HG03064 (cell line): ENCODE results near the gene CD69.

ENCODE experiments used
- ATAC-seq: cut with Tn5 transposase; IDR thresholded peaks from one replicate; pipeline ENCODE4 v1.9.1; 2021; ENCODE audit warnings: low read depth; ENCODE audit not compliant: unreplicated experiment

CD69 gene

DNA sequence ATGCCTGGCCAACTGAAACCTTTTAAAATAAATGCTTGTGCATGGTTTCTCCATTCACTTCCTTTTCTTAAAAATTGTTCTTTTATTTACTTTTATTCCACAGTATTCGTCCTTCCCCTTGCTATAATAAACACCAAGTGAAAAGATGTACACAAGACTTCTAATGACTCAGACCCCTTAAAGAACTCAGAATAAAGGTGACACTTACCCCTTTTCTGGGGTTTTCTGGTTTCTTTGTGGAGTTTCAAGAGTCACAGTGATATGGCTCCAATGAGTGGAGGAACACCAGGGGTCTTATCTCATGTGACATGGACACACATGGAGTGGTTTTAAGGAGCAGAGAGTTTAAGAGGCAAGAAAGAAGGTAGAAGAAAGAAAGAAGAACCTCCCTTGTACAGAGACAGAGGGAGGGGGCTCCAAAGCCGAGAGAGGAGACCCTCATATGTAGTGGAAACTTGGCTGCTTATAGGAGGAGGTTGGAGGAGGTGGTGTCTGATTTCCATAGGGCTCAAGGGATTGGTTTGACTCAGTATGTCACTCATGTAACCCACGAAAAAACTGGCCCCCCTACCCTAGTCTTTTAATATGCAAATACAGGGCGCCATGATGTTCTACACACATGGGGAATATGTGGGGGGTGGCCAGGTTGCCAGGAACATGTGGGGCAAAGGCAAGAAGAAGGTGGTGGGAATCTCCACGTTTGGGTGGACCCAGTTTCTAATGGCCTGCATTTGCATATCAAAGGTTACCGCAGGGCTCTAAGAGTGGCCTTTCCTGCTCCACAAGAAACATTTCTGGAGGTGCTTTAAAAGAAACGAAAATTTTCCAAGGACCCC, 22.1 kb upstream of the CD69 start:
- no peak for ATAC-seq

DNA sequence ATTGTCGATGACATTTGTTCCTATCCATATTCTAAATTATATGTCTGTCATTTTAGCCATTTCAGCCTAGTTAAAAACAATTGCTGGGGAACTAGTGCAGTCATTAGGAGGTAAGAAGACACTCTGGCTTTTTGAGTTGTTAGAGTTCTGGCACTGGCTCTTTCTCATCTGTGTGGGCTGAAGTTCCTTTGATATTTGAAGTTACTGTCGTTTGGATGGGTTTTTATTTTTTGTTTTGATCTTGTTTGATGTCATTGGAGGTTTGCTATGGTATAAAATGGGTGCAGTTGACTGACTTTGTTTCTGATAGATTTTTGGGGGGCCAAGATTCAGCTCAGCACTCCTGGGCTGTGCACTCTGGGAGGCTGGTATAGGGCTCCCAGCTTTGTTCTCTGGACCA, 20.7 kb upstream of the CD69 start:
- ATAC-seq, result no peak

DNA sequence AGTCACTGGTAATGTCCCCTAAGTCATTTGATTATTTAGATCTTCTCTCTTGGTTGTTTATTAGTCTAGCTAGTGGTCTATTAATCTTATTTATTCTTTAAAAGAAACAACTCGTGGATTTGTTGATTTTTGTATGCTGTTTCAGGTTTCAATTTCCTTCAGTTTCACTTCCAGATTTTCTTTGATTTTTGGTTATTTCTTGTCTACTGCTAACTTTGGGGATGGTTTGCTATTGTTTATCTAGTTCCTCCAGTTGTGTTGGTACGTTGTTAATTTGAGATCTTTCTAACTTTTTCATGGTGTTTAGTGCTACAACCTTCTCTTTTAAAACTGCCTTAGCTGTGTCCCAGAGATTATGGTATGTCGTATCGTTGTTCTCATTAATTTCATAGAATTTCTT, 18.5 kb upstream of the CD69 start:
- ATAC-seq, result no peak

DNA sequence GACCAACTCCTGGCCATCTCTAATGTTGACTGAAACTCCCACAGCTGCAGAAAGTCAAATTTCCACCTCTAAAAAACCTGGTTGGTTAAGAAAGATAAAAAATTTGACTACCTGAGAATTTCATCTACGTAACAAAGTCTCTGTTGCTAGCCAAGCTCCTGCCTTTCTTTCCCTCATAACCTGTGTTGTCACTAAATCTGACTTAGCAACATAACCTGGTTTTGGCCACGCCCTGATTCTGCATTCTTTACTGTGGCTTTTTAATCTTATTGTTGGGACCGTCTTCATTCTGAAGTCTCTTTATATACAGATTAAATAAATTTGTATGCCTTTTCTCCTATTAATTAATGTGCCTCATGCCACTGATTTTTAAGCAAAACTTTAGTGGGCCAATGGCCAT, 16.1 kb upstream of the CD69 start:
- no peak for ATAC-seq

DNA sequence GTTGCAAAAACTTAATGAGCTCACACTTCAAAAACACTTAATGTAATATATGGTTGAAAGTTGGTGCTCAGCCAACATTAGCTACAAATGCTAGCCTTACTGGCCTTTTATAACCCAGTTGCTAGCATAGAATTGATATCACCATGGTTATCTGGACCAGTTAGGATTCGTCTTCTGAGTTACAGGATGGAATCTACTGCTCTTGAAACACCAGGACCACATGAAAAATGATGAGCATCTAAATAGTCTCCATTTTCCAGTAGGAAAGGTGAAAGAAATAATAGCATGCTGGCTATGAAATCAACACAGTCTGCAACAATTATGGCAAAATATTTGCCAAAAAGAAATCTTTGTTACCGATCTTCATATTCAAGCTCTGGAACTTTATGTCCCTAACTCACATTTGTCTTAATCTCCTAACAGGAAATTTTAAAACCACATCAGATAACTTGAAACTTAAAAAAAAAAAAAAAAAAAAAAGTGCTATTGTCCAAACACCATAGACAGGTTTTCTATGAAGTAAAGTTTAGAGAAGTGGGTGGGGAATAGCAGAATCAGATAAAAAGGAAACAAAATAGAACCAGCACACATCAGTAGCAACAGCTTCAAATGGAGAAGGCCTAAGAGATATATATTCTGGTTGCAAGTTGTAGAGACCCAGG, 12.6 kb upstream of the CD69 start:
- ATAC-seq, result no peak

DNA sequence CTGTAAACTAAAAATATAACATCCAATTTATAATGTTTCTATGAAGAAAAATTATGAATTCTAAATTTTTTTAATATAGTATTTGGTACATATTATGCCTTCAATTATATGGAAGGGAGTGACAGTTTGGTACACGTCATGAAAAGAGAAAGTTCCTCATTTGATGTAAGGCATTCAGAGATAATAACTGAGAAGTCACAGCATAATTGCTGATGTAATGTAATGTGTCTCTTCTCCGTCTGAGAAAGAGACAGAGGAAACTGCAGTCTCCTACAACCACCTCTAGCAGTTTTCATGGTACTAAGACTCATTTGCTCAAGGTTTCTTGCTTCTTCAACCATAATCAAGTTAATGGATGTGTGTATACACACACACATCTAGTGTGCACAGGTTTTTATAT, 2.3 kb upstream of the CD69 start:
- no peak for ATAC-seq

- ATAC-seq, result no peak
These were observed 1.7 kb upstream of the CD69 start for GRCh38 chr12:9762369-9762768.

- ATAC-seq, result no peak
These were observed 699 bp upstream of the CD69 start for GRCh38 chr12:9761419-9761781.

GRCh38 chr12:9760120-9760519, 581 bp downstream of the CD69 start:
- ATAC-seq, result no peak

- no peak for ATAC-seq
These were observed 1.0 kb downstream of the CD69 start for GRCh38 chr12:9759694-9760093.

DNA sequence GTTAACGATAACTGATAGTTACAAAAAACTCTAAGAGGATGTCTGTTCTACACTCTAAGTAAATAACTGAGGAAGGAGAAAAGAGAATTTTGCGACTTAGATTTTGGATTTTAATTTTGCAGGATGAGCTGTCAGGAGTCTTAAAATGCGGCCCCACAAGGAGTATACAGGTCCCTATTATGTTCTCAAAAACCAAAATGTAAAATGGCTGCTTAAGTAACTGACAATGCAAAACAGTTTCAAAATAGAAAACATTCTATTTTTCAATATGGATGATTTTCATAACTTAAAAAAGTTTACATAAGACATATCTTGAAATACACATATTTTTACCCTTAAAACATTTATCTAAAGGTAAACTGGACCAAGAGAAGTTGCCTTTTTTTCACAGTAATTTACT, 2.6 kb downstream of the CD69 start:
- no peak for ATAC-seq

DNA sequence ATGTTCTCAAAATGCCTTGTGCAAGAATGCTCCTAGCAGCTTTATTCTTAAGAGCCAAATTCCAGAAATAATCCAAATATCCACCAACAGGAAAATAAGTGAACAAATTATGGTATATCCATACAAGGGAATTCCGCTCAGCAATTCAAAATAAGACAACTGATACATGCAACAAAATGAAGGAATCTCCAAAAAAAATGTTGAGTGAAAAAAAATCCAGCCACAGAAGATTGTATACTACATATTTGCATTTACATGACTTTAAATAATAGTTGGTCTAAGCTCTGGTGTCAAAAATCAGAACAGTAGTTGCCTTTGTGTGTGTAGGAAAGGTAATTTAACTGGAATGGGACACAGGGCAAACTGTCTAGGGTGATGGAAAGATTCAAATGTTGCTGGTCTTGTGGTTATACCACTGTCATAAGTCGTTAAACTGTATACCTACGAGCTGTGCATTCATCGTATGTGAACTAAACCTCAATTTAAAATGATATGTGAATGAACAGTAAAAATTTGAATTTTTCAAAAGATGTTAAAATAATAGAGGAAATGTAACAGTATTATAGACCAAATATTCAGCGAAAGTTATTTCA, 3.2 kb downstream of the CD69 start:
- ATAC-seq, result no peak

GRCh38 chr12:9756706-9757105, 4.0 kb downstream of the CD69 start:
- no peak for ATAC-seq

GRCh38 chr12:9756170-9756569, 4.5 kb downstream of the CD69 start:
- ATAC-seq, result no peak

GRCh38 chr12:9755567-9755966, 5.1 kb downstream of the CD69 start:
- ATAC-seq, result no peak

- ATAC-seq, result no peak
These were observed 5.7 kb downstream of the CD69 start for GRCh38 chr12:9755035-9755434.

DNA sequence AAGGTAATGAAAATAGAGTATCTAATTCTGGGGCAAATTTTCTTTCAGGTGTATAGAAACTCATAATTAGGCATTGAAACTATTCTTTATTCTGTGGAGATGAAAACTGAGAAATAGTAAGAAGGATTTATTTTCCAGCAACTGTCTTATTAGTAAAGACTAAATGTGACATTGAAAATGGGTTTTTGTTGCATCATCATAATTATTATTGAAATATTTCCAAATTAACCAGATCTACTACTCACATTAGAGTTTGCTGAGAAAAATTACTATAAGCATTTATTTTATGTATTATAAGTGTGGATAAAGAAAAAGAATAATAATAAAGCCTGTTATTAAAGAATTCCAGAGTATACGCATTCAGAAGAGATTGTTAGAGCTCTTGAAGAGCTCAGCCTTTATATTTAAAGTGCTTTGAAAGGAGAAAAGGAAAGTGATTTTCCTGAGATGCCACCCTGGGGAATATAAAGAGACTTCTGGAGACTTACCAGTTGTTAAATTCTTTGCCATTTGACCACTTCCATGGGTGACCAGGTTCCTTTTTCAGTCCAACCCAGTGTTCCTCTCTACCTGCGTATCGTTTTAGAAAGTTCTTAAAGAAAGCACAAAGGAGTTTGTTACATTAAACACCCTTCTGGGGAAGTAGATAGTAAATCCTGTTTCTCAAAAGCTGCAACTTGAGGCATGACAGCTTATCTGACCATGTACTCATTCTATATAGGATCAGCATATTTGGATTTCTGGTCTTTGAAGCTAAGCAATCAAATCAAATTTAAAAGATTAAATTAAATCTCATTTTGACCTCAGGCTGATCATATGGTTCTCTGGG, 6.4 kb downstream of the CD69 start:
- no peak for ATAC-seq

DNA sequence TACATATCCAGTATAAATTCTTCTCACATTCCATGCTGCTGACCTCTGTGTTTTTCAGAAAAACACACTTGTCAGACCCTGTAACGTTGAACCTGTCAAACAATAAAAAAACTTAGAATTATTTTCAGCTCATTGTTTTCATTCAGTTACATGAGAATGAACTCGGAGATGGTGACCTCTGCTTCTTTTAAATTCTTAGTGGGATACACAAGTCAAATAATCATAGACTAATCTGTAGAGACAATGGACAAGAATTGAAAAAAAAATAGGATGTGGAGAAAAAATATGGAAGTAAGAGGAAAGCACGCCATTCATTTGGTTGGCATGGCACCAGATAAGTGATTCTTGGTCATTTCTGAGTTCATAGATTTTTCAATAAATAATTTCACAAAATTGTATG, 7.2 kb downstream of the CD69 start:
- ATAC-seq, result no peak

- ATAC-seq, result no peak
These were observed 7.6 kb downstream of the CD69 start for GRCh38 chr12:9753073-9753472.

DNA sequence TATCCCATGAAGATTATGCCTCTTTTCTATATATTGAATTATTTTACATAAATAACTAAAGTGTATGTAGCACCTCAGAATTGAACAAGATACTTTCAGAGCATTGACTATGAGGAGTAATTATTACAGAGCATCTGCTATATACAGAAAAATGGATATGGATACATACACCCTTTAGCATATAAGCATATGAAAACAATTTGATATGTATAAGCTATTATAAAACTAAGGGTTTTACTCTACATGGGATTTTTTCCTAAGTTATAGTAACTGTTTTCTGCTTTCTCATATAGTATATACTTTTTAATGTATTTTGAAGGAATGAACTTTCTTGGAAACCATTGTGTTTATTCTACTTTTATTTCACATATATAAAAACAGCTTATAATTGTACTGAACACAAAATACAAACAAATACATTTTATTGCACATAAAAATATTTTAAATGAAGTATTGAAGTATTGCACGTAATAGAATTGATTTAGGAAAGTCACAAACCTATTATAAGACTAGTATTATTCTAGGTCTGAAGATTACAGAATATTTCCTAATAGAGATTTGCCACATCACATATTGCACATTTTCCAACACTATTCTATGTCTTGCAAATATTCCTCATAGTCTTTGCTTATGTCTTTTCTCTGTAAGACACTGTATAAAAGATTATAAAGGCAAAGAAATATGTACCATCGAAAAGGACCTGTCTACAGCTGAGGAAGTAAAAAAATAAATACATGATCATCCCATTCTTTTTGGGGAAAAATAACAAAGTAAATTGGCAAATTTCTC, 8.4 kb downstream of the CD69 start:
- no peak for ATAC-seq
